ENCODE measurements around the gene MROH8. TPM values are rescaled to one million over a fixed set of nuclear protein-coding genes. Genes with fewer than 3 reads are reported as not detected.

The MROH8 gene
- polyA plus RNA-seq, 2 of the 4 experiments (the other 2 are of a cell fraction): 1.3 to 3.3 TPM

GRCh38 chr20:37185686-37186085, 6.3 kb upstream of the MROH8 start:
- no peak for TF ChIP-seq PBX3 (IDR thresholded peaks at IDR 0.05)
- Histone ChIP-seq H3K4me1 (peaks cover 4% of the 10 kb centered on the region; the same call in 2 of the 3 replicates), H3K9me3 (no peaks in the 10 kb centered on the region), H3K4me3 (no peak overlapping the region), H3K27ac (no peak overlapping the region), H3K4me2 (no peak overlapping the region)
- ChIA-PET POLR2A (no interaction called here), CTCF (interaction anchor here (0.6 to 1.6 kb wide), 2 partner anchors 10 to 348 kb away, joined by 3 to 8 read pairs; no protein-coding TSS in a partner anchor)
- 91% methylated on average over 5 of the region's 5 CpGs for WGBS (ENCODE audit: missing lambda C conversion rate)
- FAIRE-seq: no peak
- ATAC-seq: no peak
- DNase-seq (ENCODE audit: low read depth in 1 of 2, low spot score in 1 of 2): no peak

DNA sequence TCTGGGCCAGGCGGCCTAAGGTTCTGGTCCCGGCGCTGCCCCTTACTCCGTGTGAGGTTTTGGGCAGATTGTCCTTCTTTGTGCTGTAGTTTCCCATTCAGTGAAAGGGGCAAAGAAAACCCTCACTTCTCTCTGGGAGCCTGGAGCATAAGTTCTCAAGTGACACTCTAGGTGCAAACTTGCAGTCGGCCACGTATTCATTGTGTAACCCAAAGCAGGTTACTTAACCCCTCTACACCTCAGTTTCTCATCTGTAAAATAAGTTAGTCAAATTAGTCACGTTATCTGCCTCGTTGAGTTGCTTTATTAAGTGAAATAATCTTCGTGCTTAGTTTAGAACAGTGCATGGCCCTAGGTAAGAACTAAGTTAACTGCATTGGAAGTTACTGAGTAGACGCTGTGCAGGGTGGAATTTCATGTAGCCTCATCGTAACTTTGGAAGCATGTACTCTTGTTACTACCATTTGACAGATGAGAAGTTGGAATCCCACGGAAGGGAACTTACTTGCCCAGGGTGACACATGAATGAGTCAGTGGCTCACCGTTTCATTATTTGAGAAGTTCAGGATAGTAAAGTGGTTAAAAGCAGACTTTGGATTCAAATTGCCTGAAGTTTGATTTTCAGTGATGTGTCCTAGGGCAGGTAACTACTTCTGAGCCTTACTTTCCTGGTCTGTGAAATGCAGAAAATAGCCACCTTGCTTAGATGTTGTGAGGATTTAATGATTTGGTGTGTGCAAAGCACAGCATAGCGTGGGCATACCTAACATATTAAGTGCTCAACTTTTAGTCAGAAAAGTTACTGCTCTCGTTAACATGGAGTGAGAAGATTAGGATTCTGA, 556 bp upstream of the MROH8 start:
- FAIRE-seq (no peak), DNase-seq (ENCODE audit: low read depth in 1 of 2, low spot score in 1 of 2) (peak in 1 of 2 experiments; percentile 28), ATAC-seq (peak in 1 of 2 experiments; percentile 10; a peak in 2 of 6 replicates)
- peak overlapping the region; percentile 82 for H3K4me3 ChIP-seq
- TF ChIP-seq, protein P1, sequence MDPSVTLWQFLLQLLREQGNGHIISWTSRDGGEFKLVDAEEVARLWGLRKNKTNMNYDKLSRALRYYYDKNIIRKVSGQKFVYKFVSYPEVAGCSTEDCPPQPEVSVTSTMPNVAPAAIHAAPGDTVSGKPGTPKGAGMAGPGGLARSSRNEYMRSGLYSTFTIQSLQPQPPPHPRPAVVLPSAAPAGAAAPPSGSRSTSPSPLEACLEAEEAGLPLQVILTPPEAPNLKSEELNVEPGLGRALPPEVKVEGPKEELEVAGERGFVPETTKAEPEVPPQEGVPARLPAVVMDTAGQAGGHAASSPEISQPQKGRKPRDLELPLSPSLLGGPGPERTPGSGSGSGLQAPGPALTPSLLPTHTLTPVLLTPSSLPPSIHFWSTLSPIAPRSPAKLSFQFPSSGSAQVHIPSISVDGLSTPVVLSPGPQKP (IDR thresholded peaks at IDR 0.05; ENCODE audit: low read depth, low read length): no peak
- no peak for TF ChIP-seq FOSL2 (IDR thresholded peaks at IDR 0.05)
- peak; percentile 17; the same call in 1 of the 2 replicates for TF ChIP-seq FOSL2 (CRISPR knock-in tag; IDR thresholded peaks at IDR 0.05)
- POLR2A ChIA-PET: interaction anchor here (0.5 to 2.1 kb wide), 4 partner anchors 16 to 84 kb away, joined by 3 to 9 read pairs (median 8); partner anchors contain the start of gene RBL1
- peaks cover 14% of the 10 kb centered on the region for H3K4me1 ChIP-seq
- 8% methylated on average over 14 of the region's 15 CpGs for WGBS (ENCODE audit: missing lambda C conversion rate)
- no peaks in the 10 kb centered on the region for H3K9me3 ChIP-seq
- peak overlapping the region; percentile 92 to 99 for H3K27ac ChIP-seq
- CTCF ChIA-PET: interaction anchor here (0.8 to 3.8 kb wide), 4 partner anchors 11 to 170 kb away, joined by 3 to 32 read pairs (median 20); no protein-coding TSS in a partner anchor
- H3K4me2 ChIP-seq: peak overlapping the region; percentile 88

- ATAC-seq: no peak
- Histone ChIP-seq H3K4me3 (no peak overlapping the region), H3K9me3 (no peaks in the 10 kb centered on the region), H3K4me2 (no peak overlapping the region), H3K4me1 (peaks cover 5% of the 10 kb centered on the region; the same call in 2 of the 3 replicates), H3K27ac (no peak overlapping the region)
- DNase-seq (ENCODE audit: low read depth in 1 of 2, low spot score in 1 of 2): no peak
- ChIA-PET CTCF (interaction anchor here (0.9 to 1.9 kb wide), 2 partner anchors 77 to 189 kb away, joined by 3 to 5 read pairs; partner anchors contain the start of gene RBL1), POLR2A (no interaction called here)
- no peak for FAIRE-seq
- TF ChIP-seq JUNB (IDR thresholded peaks at IDR 0.05) (no peak), CEBPB (IDR thresholded peaks at IDR 0.05) (no peak), HOXB13 (CRISPR knock-in tag; IDR thresholded peaks at IDR 0.05; ENCODE audit: low read depth) (no peak), MAZ (IDR thresholded peaks at IDR 0.05; ENCODE audit: borderline replicate concordance, low read depth, low read length) (no peak), RCOR1 (IDR thresholded peaks at IDR 0.05; ENCODE audit: low read depth, low read length) (no peak), ESRRA (IDR thresholded peaks at IDR 0.05; ENCODE audit: borderline replicate concordance, low read length) (no peak), RAD21 (conservative IDR thresholded peaks at IDR 0.05 in 1 of 2, IDR thresholded peaks at IDR 0.05 in 1 of 2) (no peak), PBX3 (IDR thresholded peaks at IDR 0.05) (no peak)
- TF ChIP-seq, protein P2, sequence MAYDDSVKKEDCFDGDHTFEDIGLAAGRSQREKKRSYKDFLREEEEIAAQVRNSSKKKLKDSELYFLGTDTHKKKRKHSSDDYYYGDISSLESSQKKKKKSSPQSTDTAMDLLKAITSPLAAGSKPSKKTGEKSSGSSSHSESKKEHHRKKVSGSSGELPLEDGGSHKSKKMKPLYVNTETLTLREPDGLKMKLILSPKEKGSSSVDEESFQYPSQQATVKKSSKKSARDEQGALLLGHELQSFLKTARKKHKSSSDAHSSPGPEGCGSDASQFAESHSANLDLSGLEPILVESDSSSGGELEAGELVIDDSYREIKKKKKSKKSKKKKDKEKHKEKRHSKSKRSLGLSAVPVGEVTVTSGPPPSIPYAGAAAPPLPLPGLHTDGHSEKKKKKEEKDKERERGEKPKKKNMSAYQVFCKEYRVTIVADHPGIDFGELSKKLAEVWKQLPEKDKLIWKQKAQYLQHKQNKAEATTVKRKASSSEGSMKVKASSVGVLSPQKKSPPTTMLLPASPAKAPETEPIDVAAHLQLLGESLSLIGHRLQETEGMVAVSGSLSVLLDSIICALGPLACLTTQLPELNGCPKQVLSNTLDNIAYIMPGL (CRISPR knock-in tag; IDR thresholded peaks at IDR 0.05; ENCODE audit: borderline replicate concordance): no peak
- WGBS (ENCODE audit: missing lambda C conversion rate): 58% methylated on average over 4 of the region's 4 CpGs
Observed at GRCh38 chr20:37172836-37173235, 6.5 kb downstream of the MROH8 start.
